ENCODE results near the gene SLC25A6. TPM values are rescaled to one million over a fixed set of nuclear protein-coding genes. Genes with fewer than 3 reads are reported as not detected.

Gene SLC25A6
- total and polyA plus RNA-seq, 2 donors (not counting 3 experiments of a cell fraction or from before 2014, with no cell fraction given): 410 to 1,153 TPM

DNA sequence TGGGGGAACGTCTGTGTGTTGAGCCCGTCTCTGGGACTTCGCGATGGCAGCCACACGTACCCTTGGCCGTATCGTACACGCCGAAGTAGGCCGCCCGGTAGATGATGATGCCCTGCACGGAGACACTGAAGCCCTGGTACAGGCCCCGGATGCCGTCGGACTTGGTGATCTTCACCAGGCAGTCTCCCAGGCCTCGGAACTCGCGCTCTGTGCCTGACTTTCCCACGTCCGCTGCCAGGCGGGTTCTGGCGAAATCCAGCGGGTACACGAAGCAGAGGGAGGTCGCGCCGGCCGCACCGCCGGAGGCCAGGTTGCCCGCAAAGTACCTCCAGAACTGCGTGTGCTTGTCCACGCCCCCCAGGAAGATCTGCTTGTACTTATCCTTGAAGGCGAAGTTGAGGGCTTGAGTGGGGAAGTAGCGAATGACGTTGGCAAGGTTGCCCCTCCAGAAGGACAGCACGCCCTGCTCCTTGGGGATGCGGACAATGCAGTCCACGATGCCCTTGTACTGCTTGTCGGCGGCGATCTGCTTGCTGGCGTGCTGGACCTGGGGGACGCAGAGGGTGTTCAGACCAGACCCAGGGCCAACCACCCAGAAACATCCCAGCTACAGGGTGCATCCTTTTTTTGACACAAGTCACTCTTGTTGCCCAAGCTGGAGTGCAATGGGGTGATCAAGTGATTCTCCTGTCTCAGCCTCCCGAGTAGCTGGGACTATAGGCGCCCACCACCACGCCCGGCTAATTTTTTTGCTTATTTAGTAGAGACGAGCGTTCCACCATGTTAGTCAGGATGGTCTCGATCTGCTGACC lies 2.5 kb downstream of the SLC25A6 start:
- Histone ChIP-seq H3K27me3 (ENCODE audit: control insufficient read depth in 2 of 2, insufficient read depth in 2 of 2, low read length in 2 of 2) (no peaks in the 10 kb centered on the region), H3K4me3 (replicated peaks in 1 of 3; ENCODE audit: insufficient read depth in 1 of 3, low read depth in 1 of 3, low read length in 3 of 3) (no peak overlapping the region), H3K9me3 (replicated peaks; ENCODE audit: control insufficient read depth, insufficient read depth, low read length) (no peaks in the 10 kb centered on the region), H3K27ac (ENCODE audit: insufficient read depth, low read depth, low read length) (no peak overlapping the region), H3K9me1 (replicated peaks; ENCODE audit: control insufficient read depth, extremely low read depth, insufficient read depth, low read length) (no peaks in the 10 kb centered on the region), H3K79me2 (ENCODE audit: control insufficient read depth, insufficient read depth, low read length) (peaks cover 55% of the 10 kb centered on the region), H3K4me2 (ENCODE audit: insufficient read depth, low read length) (no peak overlapping the region), H4K20me1 (replicated peaks; ENCODE audit: control insufficient read depth, extremely low read depth, insufficient read depth, low read length) (peaks cover 3% of the 10 kb centered on the region), H2AFZ (ENCODE audit: low read depth, low read length) (no peak overlapping the region), H3K9ac (replicated peaks; ENCODE audit: extremely low read depth, insufficient read depth, low read length) (no peak overlapping the region), H3K4me1 (ENCODE audit: control insufficient read depth, extremely low read depth, insufficient read depth, low read length) (peaks cover 15% of the 10 kb centered on the region), H3K36me3 (ENCODE audit: control insufficient read depth in 2 of 2, extremely low read depth in 1 of 2, insufficient read depth in 2 of 2, low read length in 2 of 2) (peaks cover 31 to 55% of the 10 kb centered on the region in 2 experiments)
- FAIRE-seq (no peak), DNase-seq (ENCODE audit: low read depth, low spot score) (no peak)
- ChIA-PET POLR2A (no interaction called here), CTCF (no interaction called here)
- intact Hi-C loops (cut with micrococcal nuclease) (no loop called here), dilution Hi-C loops (cut with MboI; ENCODE audit: extremely low pct_ligation_motif_present, low sequenced_read_pairs) (no loop called here)
- no TSS peak for BruUV-seq (replicated peaks)
- TF ChIP-seq POLR2A (IDR thresholded peaks at IDR 0.05; ENCODE audit: low read depth, low read length) (no peak), MYC (IDR thresholded peaks at IDR 0.05; ENCODE audit: low read depth, low read length) (no peak), POLR2AphosphoS5 (IDR thresholded peaks at IDR 0.05; ENCODE audit: insufficient read depth, low read depth, low read length) (no peak), FOS (IDR thresholded peaks at IDR 0.05; ENCODE audit: borderline replicate concordance, insufficient read depth, low read length) (no peak), EZH2 (IDR thresholded peaks at IDR 0.05; ENCODE audit: borderline replicate concordance, low read depth, low read length, severe bottlenecking) (no peak), JUN (IDR thresholded peaks at IDR 0.05; ENCODE audit: borderline replicate concordance, insufficient read depth, insufficient read length, low read depth) (no peak), GATA2 (IDR thresholded peaks at IDR 0.05; ENCODE audit: insufficient read depth, insufficient read length, low read depth, low read length) (no peak)
- TF ChIP-seq, protein P1, sequence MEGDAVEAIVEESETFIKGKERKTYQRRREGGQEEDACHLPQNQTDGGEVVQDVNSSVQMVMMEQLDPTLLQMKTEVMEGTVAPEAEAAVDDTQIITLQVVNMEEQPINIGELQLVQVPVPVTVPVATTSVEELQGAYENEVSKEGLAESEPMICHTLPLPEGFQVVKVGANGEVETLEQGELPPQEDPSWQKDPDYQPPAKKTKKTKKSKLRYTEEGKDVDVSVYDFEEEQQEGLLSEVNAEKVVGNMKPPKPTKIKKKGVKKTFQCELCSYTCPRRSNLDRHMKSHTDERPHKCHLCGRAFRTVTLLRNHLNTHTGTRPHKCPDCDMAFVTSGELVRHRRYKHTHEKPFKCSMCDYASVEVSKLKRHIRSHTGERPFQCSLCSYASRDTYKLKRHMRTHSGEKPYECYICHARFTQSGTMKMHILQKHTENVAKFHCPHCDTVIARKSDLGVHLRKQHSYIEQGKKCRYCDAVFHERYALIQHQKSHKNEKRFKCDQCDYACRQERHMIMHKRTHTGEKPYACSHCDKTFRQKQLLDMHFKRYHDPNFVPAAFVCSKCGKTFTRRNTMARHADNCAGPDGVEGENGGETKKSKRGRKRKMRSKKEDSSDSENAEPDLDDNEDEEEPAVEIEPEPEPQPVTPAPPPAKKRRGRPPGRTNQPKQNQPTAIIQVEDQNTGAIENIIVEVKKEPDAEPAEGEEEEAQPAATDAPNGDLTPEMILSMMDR (IDR thresholded peaks at IDR 0.05; ENCODE audit: extremely low read depth in 1 of 2, insufficient read depth in 1 of 2, low read depth in 1 of 2, low read length in 2 of 2): no peak
- TF ChIP-seq, protein P2, sequence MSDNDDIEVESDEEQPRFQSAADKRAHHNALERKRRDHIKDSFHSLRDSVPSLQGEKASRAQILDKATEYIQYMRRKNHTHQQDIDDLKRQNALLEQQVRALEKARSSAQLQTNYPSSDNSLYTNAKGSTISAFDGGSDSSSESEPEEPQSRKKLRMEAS (IDR thresholded peaks at IDR 0.05; ENCODE audit: insufficient read depth, insufficient read length): no peak

Data from endothelial cell of umbilical vein (primary cell).